Hepatocyte (in vitro differentiated cells): Measurements from ENCODE around the gene SPDYE9.
"Not testable (repeated sequence)": the region's sequence is repeated elsewhere in the genome, so short reads cannot be mapped to it uniquely, and the experiment has no call there.

Source experiments
- CTCF ChIP-seq: fragments of 200-600 bp; sonication (generic); IDR thresholded peaks from 2 replicates; pipeline ENCODE4 v1.5.1; 2016; ENCODE audit warnings: antibody characterized with exemption, mild to moderate bottlenecking; ENCODE audit not compliant: poor library complexity
- EZH2phosphoT487 ChIP-seq: fragments of 200-600 bp; sonication (generic); IDR thresholded peaks from one replicate; pipeline ENCODE4 v1.6.1; 2018; ENCODE audit warnings: antibody characterized with exemption, mild to moderate bottlenecking, low read depth, moderate library complexity; ENCODE audit not compliant: unreplicated experiment, severe bottlenecking

GRCh38 chr7:73134866-73135265 lies 49.0 kb upstream of the SPDYE9 start:
- TF ChIP-seq CTCF, EZH2phosphoT487: not testable (repeated sequence)
